HG03060 (cell line): ENCODE data around the gene GNG13.

Source experiments
- ATAC-seq: cut with Tn5 transposase; IDR thresholded peaks from one replicate; pipeline ENCODE4 v1.9.1; 2021; ENCODE audit warnings: low read depth, moderate number of reproducible peaks; ENCODE audit not compliant: unreplicated experiment

Gene GNG13

DNA sequence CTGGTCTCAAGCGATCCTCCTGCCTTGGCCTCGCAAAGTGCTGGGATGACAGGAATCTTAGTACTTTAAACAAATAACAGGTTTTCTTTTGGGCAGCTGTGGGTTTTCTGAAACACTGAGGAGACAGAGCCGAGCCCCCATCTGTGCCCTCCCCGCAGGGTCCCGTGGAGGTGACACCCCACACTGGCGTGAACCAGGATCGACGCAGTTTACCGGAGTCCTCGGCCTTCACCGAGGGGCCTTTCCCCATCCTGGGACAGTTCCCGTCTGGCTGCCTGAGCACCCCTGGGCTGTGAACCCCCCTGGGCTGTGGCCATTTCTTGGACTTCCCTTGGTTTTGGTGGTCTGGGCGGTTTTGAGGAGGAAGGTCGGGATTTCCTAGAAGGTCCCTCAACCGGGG is 15.3 kb upstream of the GNG13 start:
- ATAC-seq = no peak

GRCh38 chr16:814974-815373 is 14.4 kb upstream of the GNG13 start:
- no peak for ATAC-seq

DNA sequence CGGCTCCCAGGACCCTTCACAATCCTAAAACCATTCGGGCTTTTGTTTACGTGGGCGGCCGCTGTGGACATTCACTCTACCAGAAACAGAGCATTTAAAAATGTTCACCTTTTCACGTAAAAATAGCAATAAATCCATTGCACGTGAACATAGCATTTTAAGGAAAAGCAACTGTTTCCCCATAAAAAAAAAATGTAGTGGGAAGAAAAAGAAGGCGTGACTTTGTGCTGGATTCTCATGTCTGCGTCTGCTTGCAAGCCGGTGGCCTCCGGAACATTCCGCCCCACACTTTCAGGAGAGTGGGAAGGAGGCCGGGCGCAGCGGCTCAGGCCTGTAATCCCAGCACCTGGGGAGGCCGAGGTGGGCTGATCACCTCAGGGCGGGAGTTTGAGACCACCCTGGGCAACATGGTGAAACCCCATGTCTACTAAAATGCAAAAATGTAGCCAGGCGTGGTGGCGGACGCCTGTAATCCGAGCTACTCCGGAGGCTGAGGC is 13.4 kb upstream of the GNG13 start:
- no peak for ATAC-seq

GRCh38 chr16:813204-813915 is 12.8 kb upstream of the GNG13 start:
- no peak for ATAC-seq

DNA sequence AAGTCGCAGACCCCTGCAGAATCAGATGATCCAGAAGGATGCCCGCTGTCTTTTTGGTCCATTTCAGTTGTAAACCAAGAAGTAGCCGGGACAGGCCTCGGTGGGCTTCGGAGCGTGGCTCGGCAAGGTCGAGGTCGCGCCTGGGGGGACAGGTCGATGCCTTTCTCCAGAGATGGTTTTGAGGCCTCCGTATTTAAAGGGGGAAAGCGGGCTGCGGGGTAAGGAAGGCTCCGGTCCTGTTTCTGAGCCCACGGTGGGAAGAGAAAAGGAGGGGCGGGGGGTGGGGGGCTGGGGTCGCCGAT is 7.5 kb upstream of the GNG13 start:
- no peak for ATAC-seq

DNA sequence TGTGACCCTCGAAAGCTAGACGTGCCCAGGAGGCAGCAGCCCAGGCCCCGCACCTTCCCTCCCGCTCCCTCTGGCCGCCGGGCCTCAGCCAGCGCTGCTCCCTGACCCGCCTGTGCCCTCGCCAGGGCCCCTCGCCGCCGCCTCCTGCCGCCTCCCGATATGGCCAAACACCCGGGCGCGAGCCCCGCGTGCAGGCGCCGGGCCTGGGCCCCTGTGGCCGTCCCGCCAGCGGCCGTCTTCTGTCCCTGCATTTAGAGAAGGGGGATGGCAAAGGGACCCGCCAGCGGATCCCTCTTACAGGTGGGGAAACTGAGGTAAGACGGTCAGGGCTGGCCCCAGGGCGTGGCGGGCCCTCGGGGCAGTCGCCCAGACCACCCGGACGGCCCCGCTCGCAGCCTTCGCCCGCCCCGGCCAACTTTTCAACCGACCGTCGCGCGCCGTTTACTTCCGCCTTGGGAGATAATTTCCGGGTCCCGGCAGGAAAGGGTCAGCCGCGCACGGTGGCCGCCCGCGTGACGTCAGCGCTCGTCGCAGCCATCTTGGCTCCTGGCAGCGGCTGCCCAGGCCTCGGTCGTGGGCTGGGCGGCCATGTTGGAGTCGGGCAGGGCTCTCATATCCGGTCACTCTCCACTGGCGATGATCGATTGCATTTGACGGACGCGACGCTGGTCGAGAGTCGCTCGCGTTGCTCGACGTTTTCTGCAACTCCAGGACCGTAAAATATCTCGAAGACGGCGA is 7.0 kb upstream of the GNG13 start:
- ATAC-seq = peak; percentile 55

DNA sequence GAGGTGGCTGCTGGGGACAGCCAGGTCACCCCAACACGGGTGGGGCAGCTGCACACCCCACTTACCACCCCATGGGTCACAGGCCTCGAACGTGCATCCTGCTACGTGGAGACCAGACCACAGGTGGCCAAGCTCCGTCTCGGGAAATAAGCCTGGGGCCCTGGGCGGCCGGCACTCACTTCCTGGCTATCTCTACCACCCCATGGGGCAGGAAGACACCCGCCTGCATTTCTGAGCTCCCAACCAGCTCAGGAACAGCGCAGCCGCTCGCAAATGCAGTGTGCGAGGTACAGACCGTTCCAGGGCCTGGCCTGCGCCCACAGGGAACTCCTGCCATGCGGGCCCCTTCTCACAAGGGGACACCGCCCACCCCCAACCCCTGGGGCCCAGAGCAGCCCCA is 4.9 kb upstream of the GNG13 start:
- no peak for ATAC-seq

DNA sequence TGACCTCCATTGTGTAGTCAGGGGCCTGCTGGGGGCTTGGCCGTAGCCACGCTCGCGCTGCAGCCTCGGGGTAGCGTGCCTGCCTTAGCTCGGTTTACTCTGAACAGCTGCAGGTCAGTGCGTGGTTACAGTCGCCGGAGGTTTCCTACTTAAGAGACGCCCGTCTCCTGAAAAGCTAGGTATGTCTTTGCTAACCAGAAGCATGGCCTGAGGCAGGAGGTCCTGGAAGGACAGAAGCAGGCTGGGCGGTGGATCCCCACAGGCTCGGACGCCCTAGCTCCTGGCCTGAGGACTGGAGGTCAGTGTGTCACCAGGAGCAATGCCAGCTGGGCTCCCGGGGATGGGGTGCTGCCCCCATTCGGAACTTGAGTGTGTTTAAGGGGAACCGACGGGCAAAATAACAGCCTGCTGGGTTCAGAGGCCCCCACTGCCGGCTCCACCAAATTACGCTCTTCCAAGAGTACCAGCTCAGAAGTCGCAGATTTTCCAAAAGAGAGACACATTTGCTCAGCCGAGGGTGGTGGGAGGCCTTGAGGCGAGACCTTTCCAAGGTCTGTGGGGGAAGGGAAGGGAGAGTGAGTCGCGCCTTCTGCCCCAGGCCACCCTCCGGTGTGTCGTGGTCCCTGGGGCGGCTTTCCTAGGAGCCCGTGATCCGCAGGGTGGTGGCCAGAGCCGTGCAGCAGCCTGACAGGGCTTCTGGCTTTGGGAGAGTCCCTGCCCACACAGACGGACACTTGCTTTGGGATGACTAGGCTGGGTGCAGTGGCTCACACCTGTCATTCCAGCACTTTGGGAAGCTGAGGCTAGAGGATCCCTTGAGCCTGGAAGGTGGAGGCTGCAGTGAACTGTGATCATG is 3.9 kb upstream of the GNG13 start:
- ATAC-seq = no peak

GRCh38 chr16:803754-804080 is 3.2 kb upstream of the GNG13 start:
- no peak for ATAC-seq

GRCh38 chr16:802914-803753 is 2.6 kb upstream of the GNG13 start:
- ATAC-seq = no peak

- no peak for ATAC-seq
Observed at GRCh38 chr16:802461-802860, 1.9 kb upstream of the GNG13 start.

DNA sequence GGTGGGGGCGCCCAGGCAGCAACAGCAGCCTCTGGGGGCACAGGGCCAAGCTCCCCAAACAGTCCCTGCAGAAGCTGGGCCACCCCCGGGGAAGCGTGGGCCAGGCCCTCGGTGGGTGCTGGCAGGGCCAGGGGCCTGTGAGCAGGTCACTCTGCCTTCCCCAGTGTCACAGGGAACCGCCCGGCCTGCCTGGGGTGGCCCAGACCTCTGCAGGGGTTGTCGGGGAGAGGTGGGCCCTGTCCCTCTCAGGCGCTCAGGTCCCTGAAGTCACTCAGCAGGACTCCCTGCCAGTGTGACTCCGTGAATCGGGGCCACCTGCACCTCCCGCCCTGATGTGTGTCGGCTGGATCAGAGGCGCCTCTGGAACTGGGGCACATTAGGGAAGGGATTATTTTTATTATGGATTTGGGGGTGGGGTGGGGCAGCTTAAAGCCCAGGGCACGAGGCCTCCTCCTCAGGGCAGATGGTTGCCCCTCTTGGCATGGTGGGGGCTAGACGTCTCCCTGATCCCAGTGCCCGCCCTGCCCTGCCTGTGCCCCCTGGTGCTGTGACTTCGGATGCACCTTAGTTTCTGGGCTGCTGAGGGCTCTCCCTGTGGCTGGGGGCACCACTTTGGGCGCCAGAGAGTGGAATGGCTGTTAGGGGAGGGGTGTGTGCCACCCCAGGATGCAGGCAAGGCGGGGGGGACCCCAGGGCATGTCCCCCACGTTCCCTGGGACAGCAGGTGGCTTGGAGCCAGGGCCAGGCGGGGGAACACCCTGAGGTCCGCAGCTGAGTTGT is 1.2 kb upstream of the GNG13 start:
- ATAC-seq = no peak

GRCh38 chr16:800834-801511 is 439 bp upstream of the GNG13 start:
- no peak for ATAC-seq

GRCh38 chr16:799111-799947 is 1.2 kb downstream of the GNG13 start:
- no peak for ATAC-seq

DNA sequence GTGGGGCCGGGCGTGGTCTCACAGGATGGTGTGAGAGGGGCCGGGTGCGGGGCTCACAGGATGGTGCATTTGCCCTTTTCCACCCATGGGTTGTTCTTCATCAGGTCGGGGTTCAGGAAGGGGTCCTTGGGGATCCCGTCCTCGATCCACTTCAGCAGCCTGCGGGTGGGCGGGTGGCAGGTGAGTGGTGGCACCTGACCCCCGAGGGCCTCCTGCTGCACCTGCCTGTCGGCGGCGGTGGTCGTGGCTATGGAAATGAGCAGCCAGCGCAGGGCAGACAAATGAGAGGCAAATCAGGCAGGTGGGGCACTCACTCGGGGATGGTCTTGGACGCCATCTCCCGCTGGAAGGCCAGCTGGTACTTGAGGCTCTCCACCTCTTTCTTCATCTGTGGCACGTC is 1.9 kb downstream of the GNG13 start:
- no peak for ATAC-seq

DNA sequence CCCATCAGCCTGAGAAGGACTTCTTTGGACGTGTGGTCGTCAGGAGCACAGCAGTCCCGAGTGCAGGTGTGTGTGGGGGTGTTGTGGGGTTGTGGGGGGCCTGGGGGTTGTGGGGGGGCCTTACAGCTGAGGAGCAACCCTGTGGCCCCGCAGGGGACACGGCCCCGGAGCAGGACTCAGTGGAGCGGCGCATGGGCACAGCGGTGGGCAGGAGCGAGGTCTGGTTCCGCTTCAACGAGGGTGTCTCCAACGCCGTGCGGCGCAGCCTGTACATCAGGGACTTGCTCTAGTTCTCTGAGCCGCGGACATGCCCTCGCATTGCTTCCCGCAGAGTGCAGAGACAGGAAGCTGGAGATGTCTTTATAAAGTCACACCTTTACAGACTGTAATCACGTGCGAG is 2.8 kb downstream of the GNG13 start:
- no peak for ATAC-seq

DNA sequence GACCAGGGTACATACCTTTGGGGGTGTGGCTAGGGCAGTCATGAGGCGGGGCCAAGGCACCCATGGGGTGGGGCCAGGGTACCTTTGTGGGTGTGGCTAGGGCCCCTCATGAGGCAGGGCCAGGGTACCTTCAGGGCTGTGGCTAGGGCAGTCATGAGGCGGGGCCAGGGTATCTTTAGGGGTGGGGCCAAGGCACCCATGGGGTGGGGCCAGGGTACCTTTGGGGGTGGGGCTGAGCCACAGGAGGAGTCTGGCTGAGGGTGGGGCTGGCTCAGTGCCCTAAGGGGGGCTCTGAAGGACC is 3.5 kb downstream of the GNG13 start:
- ATAC-seq = no peak

GRCh38 chr16:796296-797119 is 4.0 kb downstream of the GNG13 start:
- ATAC-seq = no peak
